ENCODE data around the gene LDLRAD3. TPM values are rescaled to one million over a fixed set of nuclear protein-coding genes. Genes with fewer than 3 reads are reported as not detected.

LDLRAD3 gene
- polyA plus RNA-seq, 3 donors: 7.3 to 14.1 (median 10.4) TPM

GRCh38 chr11:35986947-35987346 is 43.1 kb downstream of the LDLRAD3 start:
- H4K20me1 ChIP-seq (ENCODE audit: insufficient read depth, low read length): peaks cover 32% of the 10 kb centered on the region
- H3K36me3 ChIP-seq (replicated peaks in 1 of 2; ENCODE audit: control insufficient read depth in 1 of 2, insufficient read depth in 2 of 2, low read length in 2 of 2): no peaks in the 10 kb centered on the region
- H3K9ac ChIP-seq (ENCODE audit: insufficient read depth, low read length, poor library complexity, severe bottlenecking): no peak overlapping the region
- peaks cover 0 to 6% of the 10 kb centered on the region in 2 donors for H3K9me3 ChIP-seq (replicated peaks in 1 of 2; ENCODE audit: control insufficient read depth in 1 of 2, insufficient read depth in 1 of 2, low read length in 2 of 2)
- peaks cover 2 to 5% of the 10 kb centered on the region in 2 donors for H3K4me1 ChIP-seq (ENCODE audit: control insufficient read depth in 1 of 2, insufficient read depth in 2 of 2, low read length in 2 of 2)
- H2AFZ ChIP-seq (ENCODE audit: insufficient read depth, low read depth, low read length, poor library complexity, severe bottlenecking): no peak overlapping the region
- H3K4me2 ChIP-seq (replicated peaks; ENCODE audit: extremely low read depth, low read length, poor library complexity, severe bottlenecking): no peak overlapping the region
- 80% methylated on average over 1 of the region's 3 CpGs for WGBS (ENCODE audit: insufficient coverage)
- peaks cover 0 to 20% (median 4%) of the 10 kb centered on the region in 7 donors for H3K9me3 Mint-ChIP-seq
- peaks cover 0 to 4% of the 10 kb centered on the region in 2 donors for H3K36me3 Mint-ChIP-seq
- H3K4me3 Mint-ChIP-seq: no peak overlapping the region
- peaks cover 2 to 7% (median 3%) of the 10 kb centered on the region in 3 donors for H3K27me3 Mint-ChIP-seq (ENCODE audit: low read depth in 3 of 3)
- DNase-seq: no peak
- peaks cover 24% of the 10 kb centered on the region for H3K4me1 Mint-ChIP-seq
- no peak overlapping the region for H3K4me3 ChIP-seq (replicated peaks in 1 of 3; ENCODE audit: low read depth in 2 of 3, low read length in 3 of 3)
- H3K27me3 ChIP-seq (ENCODE audit: control insufficient read depth in 2 of 2, insufficient read depth in 2 of 2, low read length in 2 of 2): no peaks in the 10 kb centered on the region
- H3K27ac Mint-ChIP-seq: no peak overlapping the region
- no peaks in the 10 kb centered on the region for H3K79me2 ChIP-seq (ENCODE audit: insufficient read depth, low read length)
- no peak for TF ChIP-seq CTCF (IDR thresholded peaks at IDR 0.05)
- no peak overlapping the region for H3K27ac ChIP-seq (ENCODE audit: low read depth in 1 of 2, low read length in 2 of 2)
- intact Hi-C loops (cut with micrococcal nuclease): no loop called here

- no peaks in the 10 kb centered on the region for H3K36me3 ChIP-seq (replicated peaks in 1 of 2; ENCODE audit: control insufficient read depth in 1 of 2, insufficient read depth in 2 of 2, low read length in 2 of 2)
- Mint-ChIP-seq H3K27me3 (ENCODE audit: low read depth in 3 of 3) (peaks cover 3 to 5% (median 5%) of the 10 kb centered on the region in 3 donors), H3K4me3 (no peak overlapping the region), H3K4me1 (peaks cover 38% of the 10 kb centered on the region), H3K36me3 (peaks cover 5 to 8% of the 10 kb centered on the region in 2 donors), H3K9me3 (peaks cover 6 to 18% (median 11%) of the 10 kb centered on the region in 7 donors), H3K27ac (no peak overlapping the region)
- peaks cover 20 to 26% of the 10 kb centered on the region in 2 donors for H3K4me1 ChIP-seq (ENCODE audit: control insufficient read depth in 1 of 2, insufficient read depth in 2 of 2, low read length in 2 of 2)
- peaks cover 24% of the 10 kb centered on the region for H4K20me1 ChIP-seq (ENCODE audit: insufficient read depth, low read length)
- TF ChIP-seq CTCF (IDR thresholded peaks at IDR 0.05): no peak
- H3K79me2 ChIP-seq (ENCODE audit: insufficient read depth, low read length): no peaks in the 10 kb centered on the region
- no peak overlapping the region for H2AFZ ChIP-seq (ENCODE audit: insufficient read depth, low read depth, low read length, poor library complexity, severe bottlenecking)
- no peak overlapping the region for H3K27ac ChIP-seq (ENCODE audit: low read depth in 1 of 2, low read length in 2 of 2)
- WGBS (ENCODE audit: insufficient coverage): 80% methylated on average over 1 of the region's 2 CpGs
- no peak overlapping the region for H3K4me2 ChIP-seq (replicated peaks; ENCODE audit: extremely low read depth, low read length, poor library complexity, severe bottlenecking)
- DNase-seq: no peak
- H3K9me3 ChIP-seq (replicated peaks in 1 of 2; ENCODE audit: control insufficient read depth in 1 of 2, insufficient read depth in 1 of 2, low read length in 2 of 2): peaks cover 0 to 3% of the 10 kb centered on the region in 2 donors
- no peaks in the 10 kb centered on the region for H3K27me3 ChIP-seq (ENCODE audit: control insufficient read depth in 2 of 2, insufficient read depth in 2 of 2, low read length in 2 of 2)
- no peak overlapping the region for H3K4me3 ChIP-seq (replicated peaks in 1 of 3; ENCODE audit: low read depth in 2 of 3, low read length in 3 of 3)
- no peak overlapping the region for H3K9ac ChIP-seq (ENCODE audit: insufficient read depth, low read length, poor library complexity, severe bottlenecking)
- intact Hi-C loops (cut with micrococcal nuclease): no loop called here
Observed at GRCh38 chr11:35990170-35990569, 46.3 kb downstream of the LDLRAD3 start.
